Pancreas (tissue), 10 donors: ENCODE results near the gene IL2RA. TPM values are rescaled to one million over a fixed set of nuclear protein-coding genes. Genes with fewer than 3 reads are reported as not detected.

Experiments used
- ATAC-seq, 4 donors: fragments of 200-7000 bp; cut with Tn5 transposase; one replicate each; pipeline versions ENCODE4 v1.8.0 to v1.9.1; 2020; ENCODE audit warnings: mild to moderate bottlenecking in 4 of 4, moderate library complexity in 4 of 4
- DNase-seq, 6 donors: peaks; one replicate each; pipeline ENCODE4 v3.0.0-alpha.2; 2020
- FAIRE-seq: peaks from 2 replicates; lab custom pipeline; 2012; peaks lifted over from hg19 to GRCh38; lab: Jason Lieb, UNC
- H3K27ac ChIP-seq, 4 donors: fragments of 200-600 bp; sonication (generic); 1 replicate in 3 of 4; 2 replicates in 1 of 4; pipeline versions ENCODE4 v1.5.0 to v1.8.0; 2020
- H3K27me3 ChIP-seq, 4 donors: fragments of 200-600 bp; one replicate each; pipeline ENCODE4 v1.8.0; 2021
- H3K36me3 ChIP-seq, 3 donors: fragments of 200-600 bp; sonication (generic) in 1 of 3; one replicate each; pipeline versions ENCODE4 v1.5.0 to v1.8.0; 2020 to 2021
- H3K4me1 ChIP-seq, 3 donors: fragments of 200-600 bp; one replicate each; pipeline ENCODE4 v1.8.0; 2021
- H3K4me3 ChIP-seq, 4 donors: fragments of 200-600 bp; sonication (generic) in 2 of 4; one replicate each; pipeline versions ENCODE4 v1.5.0 to v1.8.0; 2020 to 2021
- H3K9me3 ChIP-seq, 4 donors: fragments of 200-600 bp; one replicate each; pipeline ENCODE4 v1.8.0; 2021
- WGBS, 2 donors: extraction: QIAGEN DNeasy Blood & Tissue Kit; methylation state at CpG; one replicate each; pipeline ENCODE4 v1.1.7; 2013; 5-methylcytosine and 5-hydroxymethylcytosine counted together
- intact Hi-C, 3 donors: fragments of 100-400 bp; cut with DNase I; formaldehyde crosslinking; loops; one replicate each; pipeline versions ENCODE4 v1.11.1 to v1.14.2; 2022
- polyA plus RNA-seq, 2 donors: library from polyadenylated mRNA; stranded (reverse); fragments of 200-250 nt; gene quantifications; one replicate each; pipeline ENCODE4 v1.2.3, GENCODE V29; 2013
- total RNA-seq, 6 donors: library from RNA; stranded (reverse); fragmentation: NEBNext Ultra II Directional in 4 of 6; extraction: Animal tissue kit (Norgen Biotek cat#: 25700) in 4 of 6; gene quantifications; one replicate each; pipeline versions ENCODE4 v1.2.1 to v1.2.4, GENCODE V29; 2021 to 2023
- TF ChIP-seq, protein P1 (sequence below), 4 donors: fragments of 200-600 bp; sonication (generic) in 3 of 4; IDR thresholded peaks; one replicate each; pipeline versions ENCODE4 v1.5.0 to v1.8.0; 2021; ENCODE audit warnings: antibody characterized with exemption in 4 of 4
- donor health status: healthy with polysubstance abuse.
- donor health status: DM: no; HTN: no; CAD: no; lungs with moderate emphysema.
- donor health status: DM: no; HTN: no; CAD: no.
- donor health status: control.
- donor health status: control.
- donor health status: Bipolar disorder and iron deficiency.
- donor health status: DM: yes; HTN: yes; CAD: no.
- donor health status: DM: no; HTN: no; CAD: no.
- donor health status: DM: no; HTN: no; CAD: no.
- donor health status: DM: yes; HTN: yes; CAD: no.

The IL2RA gene
- total and polyA plus RNA-seq, 8 donors = 0.11 to 1.1 (median 0.26) TPM; not detected in 2

DNA sequence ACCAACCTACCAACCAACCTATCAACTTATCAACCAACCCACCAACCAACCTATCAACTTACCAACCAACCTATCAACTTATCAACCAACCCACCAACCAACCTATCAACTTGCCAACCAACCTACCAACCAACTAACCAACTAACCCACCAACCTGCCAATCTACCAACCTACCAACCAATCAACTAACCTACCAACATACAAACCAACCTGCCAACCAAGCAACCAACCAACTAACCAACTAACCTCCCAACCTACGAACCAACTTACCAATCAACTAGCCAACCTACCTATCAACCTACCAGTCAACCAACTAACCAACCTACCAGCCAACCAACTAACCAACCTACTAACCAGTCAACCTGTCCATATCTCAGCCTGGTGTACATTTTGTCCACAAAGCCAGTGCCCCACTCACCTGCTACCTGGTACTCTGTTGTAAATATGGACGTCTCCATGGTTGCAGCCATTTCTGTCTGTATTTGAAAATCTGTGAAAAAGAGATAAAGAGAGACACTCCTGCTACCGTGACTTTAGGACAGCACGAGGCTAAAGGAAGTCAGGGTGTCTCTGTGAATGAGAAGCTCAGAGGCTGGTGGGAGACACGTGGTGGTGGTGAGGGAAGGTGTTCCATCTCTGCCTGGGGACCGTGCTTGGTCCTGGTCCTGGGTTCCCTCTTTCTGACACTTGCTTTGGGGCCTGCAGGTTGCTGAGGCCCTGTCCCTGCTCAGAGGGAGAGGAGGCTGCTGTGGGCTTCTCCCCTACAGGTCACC, 43.0 kb downstream of the IL2RA start:
- no peaks in the 10 kb centered on the region for H3K36me3 ChIP-seq
- DNase-seq (no peak), ATAC-seq (no peak), FAIRE-seq (no peak)
- no peaks in the 10 kb centered on the region for H3K9me3 ChIP-seq
- H3K4me1 ChIP-seq = no peaks in the 10 kb centered on the region
- no peak overlapping the region for H3K4me3 ChIP-seq
- H3K27ac ChIP-seq = no peak overlapping the region
- intact Hi-C loops = loop anchor here in 1 of 3 donors (10.0 kb wide), 2 partner anchors 56 to 74 kb away; no protein-coding TSS in a partner anchor
- TF ChIP-seq, protein P1, sequence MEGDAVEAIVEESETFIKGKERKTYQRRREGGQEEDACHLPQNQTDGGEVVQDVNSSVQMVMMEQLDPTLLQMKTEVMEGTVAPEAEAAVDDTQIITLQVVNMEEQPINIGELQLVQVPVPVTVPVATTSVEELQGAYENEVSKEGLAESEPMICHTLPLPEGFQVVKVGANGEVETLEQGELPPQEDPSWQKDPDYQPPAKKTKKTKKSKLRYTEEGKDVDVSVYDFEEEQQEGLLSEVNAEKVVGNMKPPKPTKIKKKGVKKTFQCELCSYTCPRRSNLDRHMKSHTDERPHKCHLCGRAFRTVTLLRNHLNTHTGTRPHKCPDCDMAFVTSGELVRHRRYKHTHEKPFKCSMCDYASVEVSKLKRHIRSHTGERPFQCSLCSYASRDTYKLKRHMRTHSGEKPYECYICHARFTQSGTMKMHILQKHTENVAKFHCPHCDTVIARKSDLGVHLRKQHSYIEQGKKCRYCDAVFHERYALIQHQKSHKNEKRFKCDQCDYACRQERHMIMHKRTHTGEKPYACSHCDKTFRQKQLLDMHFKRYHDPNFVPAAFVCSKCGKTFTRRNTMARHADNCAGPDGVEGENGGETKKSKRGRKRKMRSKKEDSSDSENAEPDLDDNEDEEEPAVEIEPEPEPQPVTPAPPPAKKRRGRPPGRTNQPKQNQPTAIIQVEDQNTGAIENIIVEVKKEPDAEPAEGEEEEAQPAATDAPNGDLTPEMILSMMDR (IDR thresholded peaks at IDR 0.05) = no peak
- WGBS, 2 donors = 84 to 88% methylated on average over 6 of the region's 6 CpGs
- no peaks in the 10 kb centered on the region for H3K27me3 ChIP-seq

DNA sequence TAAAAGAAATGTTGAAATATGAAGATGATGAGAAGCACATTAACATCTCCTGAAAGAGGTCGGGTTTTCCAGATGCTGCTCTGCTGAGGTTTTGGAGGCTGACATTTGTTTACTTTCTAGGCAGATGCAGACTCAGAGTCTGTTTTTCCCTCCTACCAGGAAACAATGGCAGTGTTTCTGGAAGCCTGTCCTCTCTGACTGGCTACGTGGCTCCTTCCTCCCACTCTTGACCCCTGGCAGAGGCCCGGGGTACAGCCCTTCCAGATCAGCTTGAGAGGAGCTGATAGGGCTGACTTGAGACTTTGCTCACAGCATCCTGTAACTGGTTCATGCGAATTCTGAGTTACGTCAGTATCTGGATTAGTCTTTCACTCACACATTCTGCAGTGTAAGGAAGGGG, 43.7 kb downstream of the IL2RA start:
- H3K27ac ChIP-seq = no peak overlapping the region

DNA sequence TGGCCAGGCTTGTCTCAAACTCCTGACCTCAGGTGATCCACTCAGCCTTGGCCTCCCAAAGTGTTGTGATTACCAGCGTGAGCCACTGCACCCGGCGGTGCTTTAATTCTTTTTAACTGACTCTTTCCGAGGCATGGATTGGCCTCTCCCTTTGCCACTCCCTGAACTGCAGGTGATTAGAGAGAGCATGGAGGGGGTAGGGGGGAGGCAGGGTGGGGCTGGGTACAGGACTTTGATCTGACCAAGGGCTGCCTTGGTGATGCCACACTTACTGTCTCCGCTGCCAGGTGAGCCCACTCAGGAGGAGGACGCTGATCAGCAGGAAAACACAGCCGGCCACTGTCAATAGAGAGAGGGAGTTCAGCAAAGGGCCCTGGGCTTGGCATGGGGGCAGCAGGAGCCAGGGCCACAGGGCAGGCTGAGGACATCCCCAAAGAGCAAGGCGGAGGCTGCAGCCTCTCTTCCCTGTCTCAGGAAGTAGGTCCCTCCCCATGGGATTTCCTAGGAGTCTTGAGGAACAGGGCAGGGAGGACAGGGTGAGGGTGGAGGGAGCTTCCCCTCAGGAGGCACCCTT, 44.3 kb downstream of the IL2RA start:
- no peak for DNase-seq
- intact Hi-C loops = loop anchor here in 1 of 3 donors (10.0 kb wide), 2 partner anchors 57 to 73 kb away; no protein-coding TSS in a partner anchor
- no peak for ATAC-seq
- Histone ChIP-seq H3K36me3 (no peaks in the 10 kb centered on the region), H3K27me3 (no peaks in the 10 kb centered on the region), H3K4me1 (no peaks in the 10 kb centered on the region), H3K9me3 (no peaks in the 10 kb centered on the region), H3K27ac (no peak overlapping the region), H3K4me3 (no peak overlapping the region)
- TF ChIP-seq, protein P1 (IDR thresholded peaks at IDR 0.05) = no peak
- 77 to 84% methylated on average over 8 of the region's 8 CpGs for WGBS, 2 donors
- FAIRE-seq = no peak

More for the DNA sequence above, 43.7 kb downstream of the IL2RA start:
- Histone ChIP-seq H3K9me3 (no peaks in the 10 kb centered on the region), H3K4me3 (no peak overlapping the region), H3K36me3 (no peaks in the 10 kb centered on the region), H3K4me1 (no peaks in the 10 kb centered on the region), H3K27me3 (no peaks in the 10 kb centered on the region)
- 62 to 69% methylated on average over 5 of the region's 5 CpGs for WGBS, 2 donors
- peak in 2 of 4 donors; percentile 14 to 41 for ATAC-seq
- no peak for DNase-seq
- TF ChIP-seq, protein P1 (IDR thresholded peaks at IDR 0.05) = no peak
- intact Hi-C loops = loop anchor here in 1 of 3 donors (10.0 kb wide), 2 partner anchors 56 to 74 kb away; no protein-coding TSS in a partner anchor
- FAIRE-seq = no peak

DNA sequence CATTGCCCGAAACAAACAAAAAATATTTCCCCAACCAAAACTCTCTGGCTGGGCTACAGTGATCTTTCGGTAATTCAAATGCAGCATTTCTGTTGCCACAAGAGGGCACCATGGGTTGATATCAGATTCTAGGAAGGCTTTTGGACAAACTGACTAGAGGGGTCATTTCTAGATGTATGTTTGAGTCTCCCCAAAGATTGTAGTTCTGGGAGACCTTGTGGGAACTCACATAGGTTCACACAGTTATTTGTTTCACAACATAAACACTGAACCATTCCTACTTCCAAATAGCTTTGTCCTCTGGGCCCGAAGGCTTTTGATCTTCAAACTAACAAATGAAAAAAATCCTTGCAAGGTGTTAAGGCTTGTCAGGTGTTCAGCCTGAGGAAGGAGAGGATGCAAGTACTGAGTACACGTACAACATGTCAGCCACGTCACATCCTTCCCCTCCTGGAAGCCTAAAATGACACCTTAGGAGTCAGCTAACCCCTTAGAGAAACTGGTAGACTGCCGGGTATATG, 47.9 kb downstream of the IL2RA start:
- Histone ChIP-seq H3K4me3 (no peak overlapping the region), H3K27ac (no peak overlapping the region), H3K27me3 (no peaks in the 10 kb centered on the region), H3K4me1 (peaks cover 0 to under 1% (median 0%) of the 10 kb centered on the region in 3 donors), H3K36me3 (no peaks in the 10 kb centered on the region), H3K9me3 (no peaks in the 10 kb centered on the region)
- intact Hi-C loops = loop anchor here in 1 of 3 donors (10.0 kb wide), 2 partner anchors 60 to 70 kb away; no protein-coding TSS in a partner anchor
- DNase-seq (peak in 3 of 6 donors; percentile 28 to 63 (median 41)), FAIRE-seq (peak; percentile 9), ATAC-seq (peak; percentile 75 to 84 (median 80))
- TF ChIP-seq, protein P1 (IDR thresholded peaks at IDR 0.05) = peak; percentile 45 to 73 (median 60)
- WGBS, 2 donors = 36 to 49% methylated on average over 6 of the region's 6 CpGs
